Left renal pelvis (tissue), 4 donors: ENCODE results near the gene ITGB8. TPM values are rescaled to one million over a fixed set of nuclear protein-coding genes. Genes with fewer than 3 reads are reported as not detected.

Source experiments
- DNase-seq, 4 donors: peaks; one replicate each; pipeline ENCODE4 v3.0.0-alpha.2; 2013; ENCODE audit warnings: low read depth in 4 of 4, low spot score in 3 of 4
- polyA plus RNA-seq, 4 donors: library from polyadenylated mRNA; unstranded; fragments of 120-200 nt; gene quantifications; one replicate each; pipeline ENCODE4 v1.2.1, GENCODE V29; 2013; ENCODE audit not compliant: insufficient read length in 4 of 4

The ITGB8 gene
- polyA plus RNA-seq, 4 donors, result 14.4 to 48.0 (median 47.0) TPM

DNA sequence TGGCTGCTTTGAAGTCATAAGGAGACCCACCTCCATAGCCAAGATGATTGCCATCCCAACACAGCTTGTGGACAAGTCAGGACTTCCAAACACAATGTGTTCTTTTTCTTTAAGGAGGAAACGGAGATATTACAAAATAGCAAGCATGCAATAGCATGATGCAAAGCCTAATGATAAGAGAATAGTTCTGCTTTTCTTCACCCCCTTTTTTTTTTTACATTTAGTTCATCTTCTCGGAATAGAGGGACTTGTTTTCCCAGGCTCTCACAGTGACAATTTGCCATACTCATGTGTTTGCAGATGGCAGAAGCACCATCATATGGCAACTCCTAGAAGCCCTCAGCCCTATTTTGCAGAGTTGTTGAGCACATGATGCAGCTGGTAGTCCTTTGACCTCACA, 119.8 kb downstream of the ITGB8 start:
- DNase-seq, result no peak

DNA sequence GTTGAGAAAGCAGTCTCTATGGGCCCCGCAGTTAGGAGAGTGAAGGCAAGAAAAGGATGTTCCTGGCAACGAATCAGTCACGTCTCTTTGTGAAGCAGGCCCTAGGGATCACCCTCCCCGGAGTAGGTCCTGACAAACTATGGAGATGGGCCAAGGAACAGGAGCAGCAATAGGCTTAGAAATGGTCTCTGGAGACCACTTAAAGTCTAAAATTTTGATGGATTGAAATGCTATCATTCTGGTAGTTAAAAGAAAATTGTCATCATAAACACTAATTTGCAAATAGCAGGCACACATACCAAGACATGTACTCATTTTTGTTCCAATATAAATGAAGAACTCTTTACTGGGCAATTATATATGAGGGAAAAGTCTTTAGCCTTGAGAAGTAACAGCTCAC, 123.5 kb downstream of the ITGB8 start:
- no peak for DNase-seq

- no peak for DNase-seq
These were observed 126.0 kb downstream of the ITGB8 start for GRCh38 chr7:20456701-20457100.

- DNase-seq, result no peak
These were observed 127.8 kb downstream of the ITGB8 start for GRCh38 chr7:20458521-20458920.

DNA sequence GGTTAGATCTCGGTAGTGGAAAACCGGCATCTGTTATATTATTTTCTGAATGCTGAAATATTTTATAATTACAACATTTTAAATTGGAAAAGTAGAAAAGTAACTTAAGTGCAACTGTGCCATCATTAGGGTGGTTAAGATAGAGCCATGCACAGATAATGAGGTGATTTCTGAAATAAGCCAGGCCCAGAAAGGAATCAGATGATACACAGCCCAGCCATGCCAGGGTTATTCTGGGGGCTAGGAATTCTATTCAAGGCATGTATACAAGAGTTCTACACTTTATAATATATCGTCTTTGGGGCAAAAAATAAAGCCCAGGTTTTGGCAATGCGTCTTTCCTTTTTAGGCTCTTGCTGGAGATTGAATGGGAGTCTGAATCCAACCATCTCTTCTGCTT, 128.7 kb downstream of the ITGB8 start:
- no peak for DNase-seq

- no peak for DNase-seq
These were observed 134.2 kb downstream of the ITGB8 start for GRCh38 chr7:20464891-20465290.

Other genes with a start within 250 kb of the ITGB8 start
- gene MACC1, start 113.5 kb upstream of the ITGB8 start, polyA plus RNA-seq, result 10 to 100 TPM in 2 of 4 donors, 1 to 10 TPM in 1, under 1 TPM in 1; 0.15 to 12.4 (median 10.8) TPM